ENCODE data around the gene CCDC9. TPM values are rescaled to one million over a fixed set of nuclear protein-coding genes. Genes with fewer than 3 reads are reported as not detected.
A peak's percentile ranks its signal among the peaks of the same experiment; 100 is the strongest.

Gene CCDC9
- total and polyA plus RNA-seq, 4 donors = 1.4 to 8.1 (median 5.4) TPM

DNA sequence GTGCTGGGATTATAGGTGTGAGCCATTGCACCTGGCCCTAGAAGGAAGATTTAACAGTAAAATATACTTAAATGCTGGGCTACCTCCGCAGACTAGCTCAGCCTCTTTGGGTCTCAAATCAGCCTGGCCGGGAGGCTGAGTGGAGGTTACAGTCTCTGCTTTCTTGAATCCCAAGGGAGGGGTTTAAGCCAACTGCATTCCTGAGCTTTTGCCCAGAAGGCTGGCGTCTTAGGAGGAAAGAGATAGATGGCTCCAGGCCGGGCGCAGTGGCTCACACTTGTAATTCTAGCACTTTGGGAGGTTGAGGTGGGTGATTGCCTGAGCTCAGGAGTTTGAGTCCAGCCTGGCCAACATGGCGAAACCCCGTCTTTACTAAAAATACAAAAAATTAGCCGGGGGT is 52.7 kb downstream of the CCDC9 start:
- no peak overlapping the region for H3K4me3 ChIP-seq (ENCODE audit: low read depth in 1 of 3, low read length in 3 of 3)
- DNase-seq (ENCODE audit: low spot score) = no peak
- H3K9ac ChIP-seq (ENCODE audit: low read depth in 1 of 2, low read length in 2 of 2) = no peak overlapping the region
- peaks cover 0 to 5% (median under 1%) of the 10 kb centered on the region in 4 donors for H3K4me1 ChIP-seq (ENCODE audit: control insufficient read depth in 4 of 4, insufficient read depth in 4 of 4, low read length in 3 of 4)
- H3K36me3 ChIP-seq (ENCODE audit: control insufficient read depth in 4 of 4, insufficient read depth in 3 of 4, low read depth in 1 of 4, low read length in 3 of 4) = no peaks in the 10 kb centered on the region
- no peaks in the 10 kb centered on the region for H3K27me3 ChIP-seq (ENCODE audit: control insufficient read depth in 4 of 4, insufficient read depth in 4 of 4, low read length in 3 of 4)
- no peaks in the 10 kb centered on the region for H3K9me3 ChIP-seq (ENCODE audit: control insufficient read depth in 4 of 4, low read length in 3 of 4)
- 81% methylated on average over 8 of the region's 8 CpGs for WGBS
- no peak for TF ChIP-seq RAD21 (IDR thresholded peaks at IDR 0.05)
- TF ChIP-seq, protein P1, sequence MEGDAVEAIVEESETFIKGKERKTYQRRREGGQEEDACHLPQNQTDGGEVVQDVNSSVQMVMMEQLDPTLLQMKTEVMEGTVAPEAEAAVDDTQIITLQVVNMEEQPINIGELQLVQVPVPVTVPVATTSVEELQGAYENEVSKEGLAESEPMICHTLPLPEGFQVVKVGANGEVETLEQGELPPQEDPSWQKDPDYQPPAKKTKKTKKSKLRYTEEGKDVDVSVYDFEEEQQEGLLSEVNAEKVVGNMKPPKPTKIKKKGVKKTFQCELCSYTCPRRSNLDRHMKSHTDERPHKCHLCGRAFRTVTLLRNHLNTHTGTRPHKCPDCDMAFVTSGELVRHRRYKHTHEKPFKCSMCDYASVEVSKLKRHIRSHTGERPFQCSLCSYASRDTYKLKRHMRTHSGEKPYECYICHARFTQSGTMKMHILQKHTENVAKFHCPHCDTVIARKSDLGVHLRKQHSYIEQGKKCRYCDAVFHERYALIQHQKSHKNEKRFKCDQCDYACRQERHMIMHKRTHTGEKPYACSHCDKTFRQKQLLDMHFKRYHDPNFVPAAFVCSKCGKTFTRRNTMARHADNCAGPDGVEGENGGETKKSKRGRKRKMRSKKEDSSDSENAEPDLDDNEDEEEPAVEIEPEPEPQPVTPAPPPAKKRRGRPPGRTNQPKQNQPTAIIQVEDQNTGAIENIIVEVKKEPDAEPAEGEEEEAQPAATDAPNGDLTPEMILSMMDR (IDR thresholded peaks at IDR 0.05; ENCODE audit: low read depth, low read length, missing input control) = no peak
- no peak overlapping the region for H3K27ac ChIP-seq (ENCODE audit: low read depth in 1 of 2, low read length in 2 of 2)

DNA sequence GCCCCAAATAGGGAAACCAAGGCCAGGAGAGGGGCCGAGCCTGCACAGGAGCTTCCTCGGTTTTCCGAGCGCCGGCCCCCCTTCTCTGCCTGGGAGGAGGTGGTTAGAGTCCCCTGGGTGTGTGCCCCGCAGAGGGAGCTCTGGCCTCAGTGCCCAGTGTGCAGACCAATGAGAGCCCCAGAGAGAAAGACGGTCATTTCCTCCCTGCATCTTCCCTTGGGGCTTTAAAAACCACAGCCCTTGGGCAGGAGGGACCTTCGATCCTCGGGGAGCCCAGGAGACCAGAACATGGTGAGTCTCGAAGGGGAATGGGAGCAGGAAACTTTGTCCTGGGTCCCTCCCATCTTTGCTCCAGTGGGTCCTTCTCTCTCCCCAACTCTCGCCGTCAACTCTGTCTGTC is 53.3 kb downstream of the CCDC9 start, which contains the start of gene C5AR1:
TSS of gene C5AR1 (plus strand) at position 254 of the 400 bp plus-strand sequence. CDS start at position 289, 35 bp downstream.
- Histone ChIP-seq H3K9ac (ENCODE audit: low read depth in 1 of 2, low read length in 2 of 2) (peak within 1 kb of the TSS in 1 of 2 donors; percentile 53), H3K4me1 (ENCODE audit: control insufficient read depth in 4 of 4, insufficient read depth in 4 of 4, low read length in 3 of 4) (peaks cover 0 to 5% (median under 1%) of the 10 kb centered on the region in 4 donors), H3K9me3 (ENCODE audit: control insufficient read depth in 4 of 4, low read length in 3 of 4) (no peaks in the 10 kb centered on the region), H3K4me3 (ENCODE audit: low read depth in 1 of 3, low read length in 3 of 3) (peak within 1 kb of the TSS in 1 of 3 donors; percentile 12), H3K27ac (ENCODE audit: low read depth in 1 of 2, low read length in 2 of 2) (peak within 1 kb of the TSS; percentile 12 to 54), H3K27me3 (ENCODE audit: control insufficient read depth in 4 of 4, insufficient read depth in 4 of 4, low read length in 3 of 4) (no peaks in the 10 kb centered on the region), H3K36me3 (ENCODE audit: control insufficient read depth in 4 of 4, insufficient read depth in 3 of 4, low read depth in 1 of 4, low read length in 3 of 4) (no peaks in the 10 kb centered on the region)
- DNase-seq (ENCODE audit: low spot score) = no peak
- WGBS = 55% methylated on average over 12 of the region's 12 CpGs
- TF ChIP-seq FOXA2 (IDR thresholded peaks at IDR 0.05) (no peak), TAF1 (conservative IDR thresholded peaks at IDR 0.05) (peak; percentile 17)

DNA sequence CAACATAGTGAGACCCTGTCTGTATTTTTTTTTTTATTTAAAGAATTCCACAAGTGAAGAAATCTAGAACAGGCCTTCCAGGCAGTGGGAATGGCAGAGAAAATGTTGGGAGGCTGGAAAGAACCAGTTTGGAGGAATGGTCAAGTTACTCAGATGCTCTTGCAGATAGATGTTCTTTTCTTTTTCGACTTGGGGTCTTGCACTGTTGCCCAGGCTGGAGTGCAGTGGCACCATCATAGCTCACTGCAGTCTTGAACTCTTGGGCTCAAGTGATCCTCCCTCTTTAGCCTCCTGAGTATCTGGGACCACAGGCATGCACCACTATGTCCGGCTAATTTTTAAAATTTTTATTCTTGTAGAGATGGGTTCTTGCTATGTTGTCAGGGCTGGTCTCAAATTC is 54.0 kb downstream of the CCDC9 start:
- Histone ChIP-seq H3K36me3 (ENCODE audit: control insufficient read depth in 4 of 4, insufficient read depth in 3 of 4, low read depth in 1 of 4, low read length in 3 of 4) (no peaks in the 10 kb centered on the region), H3K4me3 (ENCODE audit: low read depth in 1 of 3, low read length in 3 of 3) (no peak overlapping the region), H3K27me3 (ENCODE audit: control insufficient read depth in 4 of 4, insufficient read depth in 4 of 4, low read length in 3 of 4) (no peaks in the 10 kb centered on the region), H3K4me1 (ENCODE audit: control insufficient read depth in 4 of 4, insufficient read depth in 4 of 4, low read length in 3 of 4) (peaks cover 0 to 8% (median under 1%) of the 10 kb centered on the region in 4 donors), H3K9me3 (ENCODE audit: control insufficient read depth in 4 of 4, low read length in 3 of 4) (no peaks in the 10 kb centered on the region), H3K9ac (ENCODE audit: low read depth in 1 of 2, low read length in 2 of 2) (no peak overlapping the region), H3K27ac (ENCODE audit: low read depth in 1 of 2, low read length in 2 of 2) (peak overlapping the region in 1 of 2 donors; percentile 54)
- DNase-seq (ENCODE audit: low spot score) = no peak
- TF ChIP-seq HNF4A (conservative IDR thresholded peaks at IDR 0.05) (no peak), FOXA1 (IDR thresholded peaks at IDR 0.05) (no peak), NR2F2 (IDR thresholded peaks at IDR 0.05) (no peak), TAF1 (conservative IDR thresholded peaks at IDR 0.05) (no peak)
- TF ChIP-seq, protein P2, sequence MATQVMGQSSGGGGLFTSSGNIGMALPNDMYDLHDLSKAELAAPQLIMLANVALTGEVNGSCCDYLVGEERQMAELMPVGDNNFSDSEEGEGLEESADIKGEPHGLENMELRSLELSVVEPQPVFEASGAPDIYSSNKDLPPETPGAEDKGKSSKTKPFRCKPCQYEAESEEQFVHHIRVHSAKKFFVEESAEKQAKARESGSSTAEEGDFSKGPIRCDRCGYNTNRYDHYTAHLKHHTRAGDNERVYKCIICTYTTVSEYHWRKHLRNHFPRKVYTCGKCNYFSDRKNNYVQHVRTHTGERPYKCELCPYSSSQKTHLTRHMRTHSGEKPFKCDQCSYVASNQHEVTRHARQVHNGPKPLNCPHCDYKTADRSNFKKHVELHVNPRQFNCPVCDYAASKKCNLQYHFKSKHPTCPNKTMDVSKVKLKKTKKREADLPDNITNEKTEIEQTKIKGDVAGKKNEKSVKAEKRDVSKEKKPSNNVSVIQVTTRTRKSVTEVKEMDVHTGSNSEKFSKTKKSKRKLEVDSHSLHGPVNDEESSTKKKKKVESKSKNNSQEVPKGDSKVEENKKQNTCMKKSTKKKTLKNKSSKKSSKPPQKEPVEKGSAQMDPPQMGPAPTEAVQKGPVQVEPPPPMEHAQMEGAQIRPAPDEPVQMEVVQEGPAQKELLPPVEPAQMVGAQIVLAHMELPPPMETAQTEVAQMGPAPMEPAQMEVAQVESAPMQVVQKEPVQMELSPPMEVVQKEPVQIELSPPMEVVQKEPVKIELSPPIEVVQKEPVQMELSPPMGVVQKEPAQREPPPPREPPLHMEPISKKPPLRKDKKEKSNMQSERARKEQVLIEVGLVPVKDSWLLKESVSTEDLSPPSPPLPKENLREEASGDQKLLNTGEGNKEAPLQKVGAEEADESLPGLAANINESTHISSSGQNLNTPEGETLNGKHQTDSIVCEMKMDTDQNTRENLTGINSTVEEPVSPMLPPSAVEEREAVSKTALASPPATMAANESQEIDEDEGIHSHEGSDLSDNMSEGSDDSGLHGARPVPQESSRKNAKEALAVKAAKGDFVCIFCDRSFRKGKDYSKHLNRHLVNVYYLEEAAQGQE (IDR thresholded peaks at IDR 0.05) = no peak
- WGBS = 97% methylated on average over 2 of the region's 2 CpGs
